Muscle of back (tissue), 11 donors: ENCODE measurements around the gene MAB21L4. TPM values are rescaled to one million over a fixed set of nuclear protein-coding genes. Genes with fewer than 3 reads are reported as not detected.
"Not testable (repeated sequence)": the region's sequence is repeated elsewhere in the genome, so short reads cannot be mapped to it uniquely, and the experiment has no call there.

Source experiments
- DNase-seq, 3 donors: peaks; one replicate each; pipeline versions ENCODE4 v3.0.0 to v3.0.0-alpha.2; 2013
- polyA plus RNA-seq, 10 donors: library from polyadenylated mRNA; unstranded; fragments of 120-200 nt; gene quantifications; one replicate each; pipeline ENCODE4 v1.2.1, GENCODE V29; 2013; ENCODE audit not compliant: insufficient read length in 10 of 10

Gene MAB21L4
- polyA plus RNA-seq, 10 donors, result 0.12 to 1.5 (median 0.64) TPM; not detected in 6

DNA sequence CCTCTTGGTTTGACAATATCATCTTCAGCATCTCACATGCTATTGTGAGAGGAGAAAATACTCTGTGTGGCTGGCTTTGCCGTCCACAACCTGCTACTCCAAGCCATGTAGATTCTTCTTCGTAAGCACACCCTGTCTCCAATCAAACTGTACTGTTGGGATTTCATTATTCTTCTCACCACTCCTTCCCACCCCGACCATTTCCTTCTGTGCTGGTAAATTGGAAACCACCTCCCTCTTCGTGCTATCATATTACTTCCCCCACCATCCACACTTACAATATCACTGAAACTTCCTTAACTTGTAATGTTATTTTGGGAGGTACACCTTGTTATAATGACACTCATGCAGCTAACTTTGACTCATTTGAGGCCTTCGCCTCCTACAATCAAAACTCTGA is 30.6 kb downstream of the MAB21L4 start:
- DNase-seq, result no peak

DNA sequence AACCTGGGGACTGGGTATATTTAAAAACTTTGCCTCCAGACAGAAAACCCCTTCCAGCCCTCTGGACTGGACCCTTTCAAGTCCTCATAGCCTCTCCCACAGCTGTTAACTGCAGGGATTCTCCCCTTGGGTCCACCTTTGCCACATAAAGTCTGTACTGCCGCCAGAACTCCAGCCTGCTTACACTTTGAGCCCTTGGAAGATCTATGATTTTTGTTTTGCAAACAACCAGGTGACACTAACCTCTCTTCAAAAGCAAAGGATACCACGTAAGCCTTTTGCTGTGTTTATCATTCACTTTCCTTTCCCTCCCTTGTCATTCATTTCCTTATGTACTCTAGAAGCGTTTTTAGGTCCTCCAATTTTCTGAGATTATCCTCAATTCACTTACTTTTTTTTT is 31.5 kb downstream of the MAB21L4 start:
- DNase-seq, result no peak

DNA sequence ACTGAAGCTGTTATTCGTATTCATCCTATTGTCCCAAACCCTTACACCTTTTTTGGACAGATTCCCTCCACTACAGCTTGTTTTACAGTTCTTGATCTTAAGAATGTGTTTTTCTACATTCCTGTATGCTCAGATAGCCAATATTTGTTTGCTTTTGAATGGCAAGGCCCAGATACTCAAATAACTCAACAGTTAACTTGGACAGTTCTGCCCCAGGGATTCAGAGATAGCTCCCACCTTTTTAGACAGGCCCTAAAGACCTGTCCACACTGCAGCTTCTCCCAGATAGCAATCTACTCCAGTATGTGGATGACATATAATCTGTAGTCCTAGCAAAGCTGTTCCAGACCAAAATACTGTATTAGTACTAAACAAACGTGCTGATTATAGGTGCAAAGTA is 34.4 kb downstream of the MAB21L4 start:
- DNase-seq, result no peak

DNA sequence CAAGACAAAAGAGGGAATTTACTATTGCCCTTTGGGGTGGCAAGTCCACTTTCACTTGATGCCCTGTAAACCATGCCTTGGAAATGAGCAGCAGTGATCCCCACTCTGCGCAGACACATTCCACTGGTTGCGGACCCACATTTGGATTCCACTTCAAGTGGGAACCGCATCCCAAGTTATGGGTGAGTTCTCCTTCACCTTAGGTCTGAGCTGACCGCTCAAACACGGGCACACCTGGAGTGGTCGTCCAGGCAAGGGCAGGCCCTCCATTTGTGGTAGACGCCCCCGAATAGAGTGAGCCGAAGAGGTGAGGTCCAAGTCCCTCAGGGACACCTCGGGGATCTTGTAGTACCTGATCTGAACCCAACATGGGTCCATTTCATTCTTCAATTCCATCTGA is 37.1 kb downstream of the MAB21L4 start:
- DNase-seq, result no peak

DNA sequence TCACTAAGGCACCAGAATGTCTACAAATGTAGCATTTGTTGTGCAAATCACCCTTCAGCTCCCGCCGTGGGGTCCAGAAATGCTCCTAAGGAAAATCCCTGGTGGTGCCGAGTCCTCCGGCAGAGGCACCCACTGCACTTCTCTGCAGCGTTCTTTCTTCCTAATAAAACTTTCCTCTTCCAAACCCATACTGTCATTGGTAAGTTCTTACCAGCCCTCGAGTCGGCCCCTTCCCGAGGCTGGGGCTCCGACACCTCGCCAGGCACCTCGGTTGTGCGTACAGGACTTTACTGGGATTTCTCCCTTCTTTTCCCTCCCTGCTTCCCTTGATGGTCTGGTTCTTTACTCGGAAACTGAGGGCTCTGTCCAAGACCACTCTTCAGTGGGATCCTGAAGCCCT is 37.6 kb downstream of the MAB21L4 start:
- no peak for DNase-seq

DNA sequence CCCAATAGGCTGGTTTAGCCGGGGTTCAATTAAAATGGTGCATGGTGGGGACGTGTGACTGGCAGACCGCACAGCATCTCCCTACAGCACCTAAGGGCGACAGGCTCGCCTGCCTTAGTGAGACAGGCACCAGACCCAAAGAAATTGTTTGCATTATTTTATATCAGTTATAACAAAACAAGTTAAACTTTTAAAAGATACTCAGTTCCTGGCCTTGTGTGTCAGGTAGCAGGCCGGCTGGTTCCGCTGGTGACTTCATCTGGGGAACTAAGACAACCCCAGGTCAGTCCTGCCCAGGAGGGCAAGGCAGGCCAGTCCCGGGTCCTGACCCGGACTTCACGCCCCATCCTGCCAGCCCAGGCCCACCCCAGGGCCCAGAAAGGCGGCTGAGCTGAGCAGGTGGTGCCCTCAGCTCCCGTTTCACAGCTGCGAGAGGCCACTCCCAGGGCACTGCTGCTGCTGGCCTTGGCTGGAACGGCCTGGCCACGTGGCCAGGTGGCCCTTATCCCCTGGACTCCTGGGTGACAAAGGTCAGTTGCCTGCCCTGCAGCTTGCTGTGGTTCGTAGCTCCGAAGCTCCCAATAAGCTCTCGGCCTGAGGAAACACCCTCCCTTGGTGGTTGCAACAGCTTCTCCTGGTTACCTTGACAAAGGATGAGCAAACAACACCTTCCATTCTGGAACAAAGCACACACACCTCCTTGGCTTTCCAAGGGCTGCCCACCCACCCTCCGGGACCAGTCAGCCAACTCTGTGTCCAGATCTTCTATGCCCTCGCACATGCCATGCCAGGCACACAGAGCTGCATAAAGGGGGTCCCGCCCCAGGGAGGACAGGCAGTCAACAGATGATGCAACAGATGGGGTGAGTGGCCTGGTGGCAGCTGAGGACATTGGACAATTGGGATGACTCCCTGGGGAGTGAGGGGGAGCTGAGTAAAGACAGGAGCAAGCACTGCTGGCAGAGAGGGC is 38.6 kb downstream of the MAB21L4 start:
- DNase-seq, result no peak

DNA sequence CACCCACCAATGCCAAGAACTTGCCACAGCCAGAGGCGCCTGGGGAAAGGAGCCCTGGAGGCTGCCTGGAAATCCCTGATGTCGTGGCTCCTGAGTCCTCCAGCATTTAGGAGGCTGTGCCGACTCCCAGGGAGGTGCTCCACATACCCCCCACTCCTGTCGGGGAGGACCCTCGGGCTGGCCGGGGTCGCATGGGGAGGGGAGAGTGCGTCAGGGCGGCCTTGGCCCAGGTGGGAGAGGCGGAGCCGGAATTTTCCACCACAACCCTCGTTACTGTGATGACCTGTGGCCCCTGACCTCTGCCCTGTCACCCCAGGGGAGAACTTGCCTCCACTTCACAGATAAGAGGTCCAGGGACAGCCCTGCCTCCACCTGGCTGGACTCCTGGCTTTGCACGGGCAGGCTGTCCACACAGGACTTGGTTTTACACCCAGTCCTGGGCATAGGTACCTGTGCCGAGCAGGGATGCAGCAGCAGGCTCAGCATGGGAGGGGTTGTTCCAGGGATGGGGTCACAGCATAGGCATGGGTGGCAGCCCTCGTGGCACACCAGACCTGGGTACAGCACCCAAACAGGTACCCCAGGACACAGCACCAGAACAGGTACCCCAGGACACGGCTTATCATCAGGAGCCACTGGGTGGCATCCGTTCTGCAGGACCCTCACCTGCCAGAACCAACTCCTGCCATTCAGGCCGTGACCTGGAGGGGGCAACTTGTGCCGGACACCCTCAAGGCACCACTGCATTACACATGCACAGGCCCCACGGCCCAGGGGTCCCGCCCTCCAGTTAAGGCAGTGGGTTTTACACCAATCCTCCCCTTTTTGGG is 39.6 kb downstream of the MAB21L4 start:
- DNase-seq, result no peak

DNA sequence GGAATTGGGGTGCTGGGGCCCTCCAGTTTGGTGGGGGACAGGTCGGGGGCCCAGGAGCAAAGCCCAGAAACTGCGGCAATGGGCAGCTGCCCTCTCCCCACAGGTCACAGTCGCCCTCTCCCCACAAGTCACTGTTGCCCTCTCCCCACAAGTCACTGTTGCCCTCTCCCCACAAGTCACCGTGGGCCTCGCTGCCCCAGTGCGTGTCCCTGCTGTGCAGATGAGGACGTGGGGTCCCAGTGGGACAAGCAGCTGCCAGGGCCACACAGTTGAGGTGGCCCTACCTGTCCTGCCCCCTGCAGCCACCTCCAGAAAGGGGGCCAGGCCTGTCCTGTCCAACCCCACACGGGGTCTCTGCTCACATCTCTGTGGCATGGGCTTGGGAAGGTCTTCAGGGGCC is 40.3 kb downstream of the MAB21L4 start:
- no peak for DNase-seq

DNA sequence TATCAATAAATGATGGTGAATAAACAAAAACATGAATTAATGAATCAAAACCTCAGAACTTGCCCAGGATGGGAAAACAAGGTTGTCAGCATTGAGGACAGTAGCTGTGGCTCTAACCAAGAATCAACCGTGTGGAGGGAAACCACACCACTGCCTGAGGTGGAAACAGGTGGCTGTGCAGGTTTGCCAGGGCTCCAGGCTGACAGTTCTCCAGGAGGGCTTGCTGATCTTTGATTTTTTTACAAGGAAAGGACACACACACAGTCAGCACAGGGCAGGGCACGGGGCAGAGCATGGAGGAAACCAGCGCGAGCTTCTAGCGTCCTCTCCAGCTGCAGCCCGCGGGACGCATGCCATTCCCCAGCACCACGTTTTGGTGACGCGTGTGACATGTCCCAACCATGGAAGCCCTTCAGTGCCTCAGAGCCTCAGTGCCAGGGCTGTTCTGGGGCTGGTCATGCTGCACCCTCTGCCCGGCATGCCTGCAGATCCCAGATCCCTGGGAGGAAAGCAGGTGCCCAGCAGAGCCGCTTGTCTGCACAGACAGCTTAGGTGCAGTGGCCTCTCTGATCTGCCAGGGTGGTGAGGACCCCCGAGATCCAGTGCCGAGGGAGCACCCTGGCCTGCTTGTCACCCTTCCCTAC is 43.2 kb downstream of the MAB21L4 start:
- no peak for DNase-seq

DNA sequence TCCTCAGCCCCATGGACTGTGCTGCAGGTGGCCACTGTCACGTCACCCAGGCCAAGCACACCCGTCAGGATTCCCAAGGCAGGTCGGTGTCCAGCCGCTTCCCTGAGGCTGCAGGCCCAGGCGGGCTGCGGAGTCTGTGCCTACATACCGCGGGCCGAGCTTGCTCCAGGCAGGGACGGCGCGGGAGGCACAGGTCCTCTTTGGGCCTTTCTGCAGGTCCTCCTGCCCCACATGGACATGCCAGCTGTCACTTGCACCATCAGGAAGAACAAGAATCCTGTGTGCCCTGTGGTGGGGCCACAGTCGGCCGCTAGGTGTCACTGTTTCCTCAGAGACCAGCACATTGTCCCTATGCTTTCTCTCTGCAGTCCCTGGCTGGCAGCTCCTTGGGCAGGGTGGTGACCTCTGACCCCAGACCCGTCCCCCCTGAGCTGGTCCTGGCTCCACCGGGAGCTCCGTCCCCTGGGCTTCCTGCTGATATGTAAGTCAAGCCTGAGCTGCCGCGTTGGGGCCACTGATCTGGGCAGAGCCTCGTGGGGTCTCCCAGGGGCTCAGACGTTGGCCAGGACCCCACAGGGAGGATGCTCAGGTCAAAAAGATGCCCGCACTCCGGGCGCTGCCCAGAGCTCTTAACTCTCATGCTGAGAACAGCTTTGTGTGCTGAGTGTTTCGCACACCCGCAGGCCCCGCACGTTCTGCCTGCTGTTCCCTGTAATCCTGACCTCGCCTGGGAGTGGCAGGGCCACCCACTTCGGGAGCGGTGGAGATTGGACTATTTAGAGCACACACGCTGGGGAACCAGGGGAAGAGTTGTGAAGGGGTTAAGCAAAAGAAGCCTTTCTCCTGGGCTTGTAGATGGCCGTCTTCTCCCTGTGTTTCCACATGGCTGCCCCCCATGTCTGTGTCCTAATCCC is 44.6 kb downstream of the MAB21L4 start:
- peak; percentile 71 to 86 (median 80) for DNase-seq

DNA sequence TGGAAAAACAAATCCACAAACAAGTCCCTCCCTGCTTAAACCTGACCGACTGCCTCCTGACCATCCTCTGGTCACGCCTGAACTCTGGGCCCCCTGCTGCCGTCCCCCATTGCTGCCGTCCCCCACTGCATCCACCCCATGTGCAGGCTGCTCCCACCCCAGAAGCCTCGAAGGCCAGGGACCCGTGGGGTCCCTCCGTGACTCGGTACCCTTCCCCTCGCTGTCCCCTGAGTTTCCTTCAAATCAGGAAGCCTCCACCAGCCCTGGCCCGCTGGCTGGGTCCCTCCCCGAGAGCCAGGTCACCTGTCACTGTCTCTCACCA is 45.2 kb downstream of the MAB21L4 start:
- DNase-seq, result no peak

DNA sequence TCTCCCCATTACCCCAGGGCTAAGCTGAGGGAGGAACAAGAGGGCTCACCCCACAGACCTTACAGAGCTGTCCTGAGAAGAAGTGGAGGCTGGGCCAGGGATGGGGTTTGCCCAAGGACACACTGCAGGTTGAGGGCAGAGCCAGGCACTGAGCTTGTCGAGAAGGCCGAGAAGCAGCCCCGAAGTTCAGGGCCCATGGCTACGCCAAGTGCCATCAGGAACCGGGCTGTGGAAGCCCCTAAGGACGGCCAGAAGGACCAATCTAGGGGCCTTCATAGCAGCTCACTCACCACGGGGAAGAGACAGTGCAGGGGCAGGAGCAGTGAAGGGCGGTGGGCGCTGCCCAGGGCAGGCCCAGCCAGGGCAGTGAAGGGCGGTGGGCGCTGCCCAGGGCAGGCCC is 45.9 kb downstream of the MAB21L4 start:
- DNase-seq, result no peak

DNA sequence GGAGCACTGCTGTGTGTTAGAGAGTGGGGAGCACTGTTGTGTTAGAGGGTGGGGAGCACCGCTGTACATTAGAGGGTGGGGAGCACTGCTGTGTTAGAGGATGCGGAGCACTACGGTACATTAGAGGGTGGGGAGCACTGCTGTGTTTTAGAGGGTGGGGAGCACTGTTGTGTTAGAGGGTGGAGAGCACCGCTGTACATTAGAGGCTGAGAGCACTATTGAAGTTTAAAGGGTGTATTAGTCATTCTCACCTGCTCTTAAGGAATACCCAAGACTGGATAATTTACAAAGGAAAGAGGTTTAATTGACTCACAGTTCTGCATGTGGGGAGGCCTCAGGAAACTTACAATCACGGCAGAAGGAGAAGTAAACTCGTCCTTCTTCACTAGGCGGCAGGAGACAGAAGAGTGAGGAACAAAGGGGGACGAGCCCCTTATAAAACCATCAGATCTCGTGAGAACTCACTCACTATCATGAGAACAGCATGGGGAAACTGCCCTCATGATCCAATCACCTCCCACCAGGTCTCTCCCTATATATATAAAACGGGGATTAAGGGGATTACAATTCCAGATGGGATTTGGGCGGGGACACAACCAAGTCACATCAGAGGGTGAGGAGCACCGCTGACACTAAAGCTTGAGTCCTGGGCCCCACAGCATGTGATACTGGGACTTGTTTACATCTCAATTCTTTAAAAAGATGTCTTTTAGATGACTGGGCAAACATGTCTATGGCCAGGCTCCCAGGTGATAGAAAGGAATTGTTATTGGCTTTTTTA is 46.9 kb downstream of the MAB21L4 start:
- no peak for DNase-seq

DNA sequence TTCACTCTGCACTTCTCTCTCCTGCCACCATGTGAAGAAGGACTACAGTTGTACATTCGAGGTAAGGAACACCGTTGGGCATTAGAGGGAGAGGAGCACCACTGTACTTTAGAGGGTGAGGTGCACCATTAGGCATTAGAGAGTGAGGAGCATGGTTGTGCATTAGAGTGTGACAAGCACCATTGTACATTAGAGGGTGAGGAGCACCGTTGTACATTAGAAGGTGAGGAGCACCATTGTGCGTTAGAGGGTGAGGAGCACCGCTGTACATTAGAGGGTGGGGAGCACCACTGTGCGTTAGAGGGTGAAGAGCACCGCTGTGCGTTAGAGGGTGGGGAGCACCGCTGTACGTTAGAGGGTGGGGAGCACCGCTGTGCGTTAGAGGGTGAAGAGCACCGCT is 48.1 kb downstream of the MAB21L4 start:
- DNase-seq, result no peak

DNA sequence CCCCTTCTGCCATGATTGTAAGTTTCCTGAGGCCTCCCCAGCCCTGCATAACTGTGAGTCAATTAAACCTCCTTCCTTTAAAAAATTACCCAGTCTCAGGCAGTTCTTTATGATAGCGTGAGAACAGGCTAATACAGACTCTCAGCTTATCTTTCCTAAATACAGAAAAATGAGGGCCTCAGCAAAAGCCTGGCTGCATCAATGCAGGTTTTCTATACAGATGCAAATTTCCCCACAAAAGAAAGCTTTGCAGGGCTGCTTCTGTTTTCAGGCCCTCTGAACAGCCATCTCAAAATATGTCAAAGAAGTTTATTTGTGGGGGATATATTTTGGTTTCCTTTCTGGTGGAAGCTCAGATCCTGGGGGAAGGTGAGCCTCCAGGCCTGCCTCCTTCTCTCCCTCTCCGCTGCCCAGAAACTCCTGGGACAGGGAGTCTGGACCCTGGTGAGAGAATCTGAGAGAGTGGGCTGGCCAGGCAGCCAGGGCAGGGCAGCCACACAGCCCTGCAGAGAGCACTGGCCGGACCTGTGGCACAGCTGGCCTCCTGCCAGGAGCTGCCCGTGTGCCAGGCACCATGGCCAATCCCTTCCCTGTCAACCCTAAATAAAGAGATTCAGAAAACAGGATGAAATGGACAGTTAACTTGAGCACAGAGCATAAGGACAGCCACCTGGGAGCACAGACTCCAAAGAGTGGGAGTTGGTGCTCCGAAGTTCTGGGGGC is 48.9 kb downstream of the MAB21L4 start:
- no peak for DNase-seq

DNA sequence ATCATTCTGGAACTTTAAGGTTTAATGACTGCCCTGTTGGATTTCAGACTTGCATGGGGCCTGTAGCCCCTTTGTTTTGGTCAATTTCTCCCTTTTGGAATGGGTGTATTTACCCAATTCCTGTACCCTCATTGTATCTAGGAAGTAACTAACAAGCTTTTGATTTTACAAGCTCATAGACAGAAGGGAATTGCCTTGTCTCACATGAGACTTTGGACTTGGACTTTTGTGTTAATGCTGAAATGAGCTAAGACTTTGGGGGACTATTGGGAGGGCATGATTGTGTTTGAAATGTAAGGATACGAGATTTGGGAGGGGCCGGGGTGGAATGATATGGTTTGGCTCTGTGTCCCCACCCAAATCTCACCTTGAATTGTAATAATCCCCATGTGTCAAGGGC is 49.6 kb downstream of the MAB21L4 start:
- DNase-seq, result not testable (repeated sequence)

DNA sequence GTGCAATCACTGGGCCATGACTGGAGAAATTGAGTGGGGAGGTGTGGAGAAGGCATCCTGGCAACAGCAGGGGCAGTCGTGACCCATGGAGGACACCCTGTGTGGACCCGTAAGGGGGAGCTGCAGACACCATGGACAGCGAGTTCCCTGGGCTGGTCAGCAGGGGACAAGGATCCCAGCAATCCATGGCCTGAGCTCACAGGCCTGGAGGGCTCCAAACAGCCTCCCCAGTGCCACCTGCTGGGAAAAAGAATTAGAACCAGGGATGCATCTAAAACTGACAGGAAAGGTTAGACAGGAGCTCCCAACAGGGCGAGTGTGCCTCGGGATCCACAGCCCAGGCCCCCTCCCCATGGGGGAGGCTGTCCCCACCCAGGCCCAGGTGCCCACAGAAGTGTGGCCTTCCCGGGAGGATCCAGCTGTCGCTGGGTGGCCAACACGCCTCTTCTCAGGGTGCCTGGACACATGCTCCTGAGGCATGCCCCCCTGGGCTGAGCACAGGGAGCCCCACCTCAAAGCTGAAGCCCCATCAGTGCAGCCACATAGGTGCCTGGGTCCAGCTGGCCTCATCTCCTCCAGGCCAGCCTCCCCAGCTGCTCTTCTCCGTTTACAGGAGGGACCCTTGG is 55.4 kb downstream of the MAB21L4 start:
- DNase-seq, result peak; percentile 38 to 86 (median 70)

DNA sequence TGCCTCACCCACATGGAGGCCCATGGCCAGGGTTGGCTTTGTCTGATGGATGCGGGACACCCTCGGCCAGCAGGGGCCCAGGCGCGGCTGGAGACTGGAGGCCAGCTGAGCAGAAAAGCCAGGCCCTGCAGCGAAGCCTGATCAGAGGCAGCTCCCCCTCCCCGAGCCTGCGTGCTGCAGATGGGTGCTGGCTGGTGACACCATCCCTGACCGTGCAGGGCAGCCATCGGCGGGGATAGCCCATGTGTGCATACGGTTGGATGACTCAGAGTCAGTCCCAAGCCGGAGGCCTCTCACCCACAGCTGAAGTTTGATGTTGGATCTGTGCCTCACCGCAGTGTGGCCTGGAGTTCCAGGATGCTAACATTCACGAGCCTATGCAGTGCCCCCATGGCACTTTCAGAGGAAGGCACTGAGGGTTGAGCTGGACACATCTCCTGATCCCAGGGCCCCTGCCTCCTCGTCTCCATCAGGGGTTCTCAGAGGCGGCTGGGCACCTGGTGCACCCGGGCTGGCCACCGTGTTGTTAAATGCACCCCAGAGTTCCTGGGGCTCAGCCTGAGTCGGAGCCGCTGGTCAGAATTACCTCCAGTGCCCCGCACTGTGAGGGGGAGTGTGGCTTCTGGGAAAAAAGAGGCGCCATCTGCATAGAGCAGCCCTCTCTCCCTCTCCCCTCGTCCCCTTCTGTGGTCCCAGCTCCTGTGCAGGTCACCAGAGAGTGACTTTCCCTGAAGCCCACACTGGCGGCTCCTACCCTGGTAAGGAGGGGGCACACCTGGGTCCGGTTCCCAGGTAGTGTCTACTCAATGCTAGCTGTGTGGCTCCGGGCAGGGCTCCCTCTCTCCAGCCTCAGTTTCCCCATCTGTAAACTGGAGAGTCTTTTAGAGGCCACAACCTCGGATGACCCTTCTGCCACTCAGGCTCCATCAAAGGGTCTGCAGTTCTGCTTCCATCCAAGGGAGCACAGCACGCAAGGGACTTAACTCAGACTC is 56.5 kb downstream of the MAB21L4 start:
- no peak for DNase-seq
